Hepatocyte (in vitro differentiated cells): ENCODE measurements around the gene KANK4.

Experiments used
- CTCF ChIP-seq: fragments of 200-600 bp; sonication (generic); IDR thresholded peaks from 2 replicates; pipeline ENCODE4 v1.5.1; 2016; ENCODE audit warnings: antibody characterized with exemption, mild to moderate bottlenecking; ENCODE audit not compliant: poor library complexity
- EZH2 ChIP-seq: fragments of 200-600 bp; sonication (generic); IDR thresholded peaks from 2 replicates; pipeline ENCODE4 v1.6.1; 2016; ENCODE audit warnings: antibody characterized with exemption, mild to moderate bottlenecking, borderline replicate concordance
- EZH2phosphoT487 ChIP-seq: fragments of 200-600 bp; sonication (generic); IDR thresholded peaks from one replicate; pipeline ENCODE4 v1.6.1; 2018; ENCODE audit warnings: antibody characterized with exemption, mild to moderate bottlenecking, low read depth, moderate library complexity; ENCODE audit not compliant: unreplicated experiment, severe bottlenecking

GRCh38 chr1:62263006-62263813, 56.0 kb downstream of the KANK4 start:
- TF ChIP-seq CTCF (no peak), EZH2phosphoT487 (no peak), EZH2 (no peak)
